GM21619 (cell line): Measurements from ENCODE around the gene DNAH3.
"Not testable (repeated sequence)": the region's sequence is repeated elsewhere in the genome, so short reads cannot be mapped to it uniquely, and the experiment has no call there.

Source experiments
- ATAC-seq: cut with Tn5 transposase; IDR thresholded peaks from one replicate; pipeline ENCODE4 v1.9.1; 2021; ENCODE audit not compliant: unreplicated experiment

The DNAH3 gene

GRCh38 chr16:20948444-20948843, 202.2 kb downstream of the DNAH3 start:
- ATAC-seq = no peak

- ATAC-seq = no peak
These were observed 204.5 kb downstream of the DNAH3 start for GRCh38 chr16:20946015-20946629.

- not testable (repeated sequence) for ATAC-seq
These were observed 205.1 kb downstream of the DNAH3 start for GRCh38 chr16:20945575-20945875.

- no peak for ATAC-seq
These were observed 205.6 kb downstream of the DNAH3 start for GRCh38 chr16:20944861-20945574.

DNA sequence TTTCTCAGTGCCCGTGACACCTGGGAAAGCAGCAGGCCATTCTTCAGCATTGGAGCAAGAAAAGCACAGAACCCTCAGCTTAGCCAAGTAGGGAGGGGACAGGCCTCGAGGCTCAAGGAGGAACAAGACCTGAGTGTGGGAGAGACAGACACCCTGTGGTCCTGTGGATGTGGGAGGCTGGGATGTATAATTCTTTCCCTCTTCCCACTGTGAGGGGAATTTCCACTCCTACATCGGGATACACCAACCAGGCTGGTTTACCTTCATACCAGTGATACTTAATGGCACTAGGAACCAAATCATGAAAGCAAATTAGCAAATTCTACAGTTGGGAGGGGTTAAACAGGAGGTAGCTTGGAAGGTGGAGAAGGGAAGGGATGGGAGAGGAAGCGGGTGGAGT, 208.4 kb downstream of the DNAH3 start:
- no peak for ATAC-seq

DNA sequence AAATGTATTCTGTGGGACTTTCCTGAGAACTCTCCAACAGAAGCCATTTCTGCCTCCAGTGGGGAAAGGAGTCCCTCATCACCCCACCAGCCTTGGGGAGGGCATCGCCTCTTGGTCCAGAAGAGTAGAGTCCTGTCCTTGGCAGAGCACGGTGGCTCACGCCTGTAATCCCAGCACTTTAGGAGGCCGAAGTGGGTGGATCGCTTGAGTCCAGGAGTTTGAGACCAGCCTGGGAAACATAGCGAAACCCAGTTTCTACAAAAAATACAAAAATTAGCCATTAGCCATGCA, 209.1 kb downstream of the DNAH3 start:
- no peak for ATAC-seq

DNA sequence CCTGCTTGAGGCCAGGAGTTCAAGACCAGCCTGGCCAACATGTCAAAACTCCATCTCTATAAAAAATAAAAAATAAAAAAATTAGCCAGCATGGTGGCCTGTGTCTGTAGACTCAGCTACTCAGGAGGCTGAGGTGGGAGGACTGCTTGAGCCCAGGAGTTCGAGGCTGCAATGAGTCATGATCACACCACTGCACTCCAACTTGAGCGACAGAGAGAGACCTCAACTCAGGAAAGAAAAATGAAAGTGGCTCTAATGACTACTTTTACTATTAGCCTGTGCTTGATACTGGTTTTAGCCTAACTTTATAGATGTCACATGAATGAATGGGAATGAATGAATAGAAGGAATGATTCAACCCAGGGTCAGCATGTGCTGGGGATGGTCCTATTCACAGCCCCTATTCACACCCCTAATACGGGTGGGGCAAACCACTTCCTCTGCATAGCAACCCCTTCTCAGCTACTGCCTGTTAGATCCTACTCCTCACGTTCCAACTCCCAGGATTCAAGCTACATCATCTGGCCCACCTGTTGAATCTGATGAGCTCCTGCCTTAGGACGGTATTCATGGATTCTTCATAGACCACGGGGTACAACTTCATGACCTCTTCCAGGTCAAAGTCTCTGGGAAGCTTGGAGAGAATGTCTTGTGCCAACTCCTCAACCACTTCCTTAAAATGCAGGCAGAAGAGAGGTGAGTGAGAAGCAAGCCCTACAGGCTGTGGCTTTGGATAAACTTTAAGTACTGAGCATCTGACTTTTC, 209.6 kb downstream of the DNAH3 start:
- ATAC-seq = no peak

GRCh38 chr16:20939611-20940010, 211.0 kb downstream of the DNAH3 start:
- no peak for ATAC-seq

GRCh38 chr16:20938426-20938825, 212.2 kb downstream of the DNAH3 start:
- no peak for ATAC-seq

DNA sequence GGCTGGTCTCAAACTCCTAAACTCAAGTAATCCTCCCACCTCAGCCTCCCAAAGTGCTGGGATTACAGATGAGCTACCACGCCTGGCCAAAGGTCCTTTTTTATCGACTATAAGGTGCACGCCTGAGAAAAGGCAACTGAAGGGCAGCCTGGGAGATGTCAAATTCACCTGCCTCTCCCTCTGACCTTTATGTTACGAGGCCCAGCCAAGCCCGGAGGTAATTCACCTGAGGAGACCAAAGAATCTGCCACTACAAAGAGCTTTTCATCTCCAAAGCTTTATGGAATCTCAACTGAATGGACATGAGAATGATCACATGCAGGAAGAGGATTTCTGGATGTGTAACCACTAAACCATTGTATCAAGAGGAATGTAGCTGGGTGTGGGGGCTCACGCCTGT, 212.9 kb downstream of the DNAH3 start:
- no peak for ATAC-seq

DNA sequence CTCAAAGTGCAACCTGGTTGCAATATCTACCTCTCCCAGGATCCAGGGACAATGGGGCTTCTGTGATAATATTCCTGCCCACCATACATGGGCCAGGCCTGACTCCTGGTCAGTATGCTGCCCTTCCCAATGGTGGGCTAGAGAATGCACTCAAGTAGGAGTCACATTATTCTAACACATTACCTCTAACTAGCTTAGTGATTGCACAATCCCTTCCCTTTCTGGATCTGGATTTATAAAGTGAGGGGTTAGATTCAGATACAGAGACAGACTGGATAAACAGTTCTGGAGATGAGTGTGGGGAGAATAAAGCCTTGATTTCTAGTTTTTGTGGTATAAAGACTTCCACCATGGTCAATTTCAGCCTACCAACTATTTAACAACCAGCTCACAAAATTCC, 217.1 kb downstream of the DNAH3 start:
- no peak for ATAC-seq

- ATAC-seq = no peak
These were observed 219.5 kb downstream of the DNAH3 start for GRCh38 chr16:20931066-20931600.

- no peak for ATAC-seq
These were observed 220.3 kb downstream of the DNAH3 start for GRCh38 chr16:20930365-20930690.

DNA sequence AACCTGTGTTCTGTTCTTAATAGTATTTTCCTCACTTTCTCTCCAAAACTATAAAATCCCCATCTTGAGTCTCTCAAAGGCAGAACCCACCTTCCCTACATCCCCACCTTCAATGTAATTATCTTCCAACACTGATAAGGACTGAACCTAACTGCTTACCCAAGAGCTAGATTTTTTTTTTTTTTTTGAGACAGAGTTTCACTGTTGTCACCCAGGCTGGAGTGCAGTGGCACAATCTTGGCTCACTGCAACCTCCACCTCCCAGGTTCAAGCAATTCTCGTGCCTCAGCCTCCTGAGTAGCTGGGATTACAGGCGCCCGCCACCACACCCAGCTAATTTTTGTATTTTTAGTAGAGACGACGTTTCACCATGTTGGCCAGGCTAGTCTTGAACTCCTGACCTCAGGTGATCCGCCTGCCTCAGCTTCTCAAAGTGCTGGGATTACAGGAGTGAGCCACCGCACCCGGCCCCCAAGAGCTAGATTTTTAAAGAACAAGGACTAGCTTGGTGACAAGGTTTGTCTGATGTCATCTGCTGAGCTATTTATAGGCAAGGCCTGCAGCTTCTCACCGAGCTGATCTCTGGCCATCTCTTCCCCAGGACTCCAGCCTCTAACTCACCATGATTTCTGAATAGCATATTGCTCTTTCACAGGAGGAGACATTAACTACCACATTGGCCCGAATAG, 220.8 kb downstream of the DNAH3 start:
- not testable (repeated sequence) for ATAC-seq

GRCh38 chr16:20928774-20929411, 221.8 kb downstream of the DNAH3 start:
- ATAC-seq = no peak

DNA sequence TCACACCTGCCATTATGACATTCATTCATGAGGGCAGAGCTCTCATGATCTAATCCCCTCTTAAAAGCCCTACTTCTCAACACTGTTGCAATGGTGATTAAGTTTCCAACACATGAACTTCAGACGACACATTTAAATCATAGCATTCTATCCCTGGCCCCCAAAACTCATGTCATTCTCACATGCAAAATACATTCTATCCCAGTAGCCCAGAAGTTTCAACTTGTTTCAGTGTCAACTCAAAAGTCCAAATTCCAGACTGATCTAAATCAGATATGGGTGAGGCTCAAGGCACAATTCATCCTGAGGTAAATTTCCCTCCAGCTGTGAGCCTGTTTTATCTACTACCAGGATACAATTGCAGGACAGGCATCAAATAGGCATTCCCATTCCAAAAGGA, 224.9 kb downstream of the DNAH3 start:
- ATAC-seq = no peak

DNA sequence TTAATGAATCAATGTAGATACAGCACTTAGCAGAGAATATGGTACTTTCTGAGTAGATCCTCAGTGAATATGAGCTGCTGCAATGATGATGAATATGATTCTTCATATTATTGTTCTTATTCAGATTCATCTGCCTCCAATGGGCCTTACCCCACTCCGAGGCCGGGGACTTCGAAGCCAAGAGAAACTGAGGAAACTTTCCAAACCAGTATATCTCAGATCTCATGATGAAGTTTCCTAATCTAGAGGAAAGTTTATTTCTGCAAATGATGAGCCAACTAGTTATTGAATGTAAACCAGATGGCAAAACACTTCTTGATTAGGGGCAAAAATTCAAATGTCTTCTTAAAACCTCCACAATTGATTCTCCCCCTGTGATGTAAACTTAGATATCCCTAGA, 226.8 kb downstream of the DNAH3 start:
- ATAC-seq = no peak

DNA sequence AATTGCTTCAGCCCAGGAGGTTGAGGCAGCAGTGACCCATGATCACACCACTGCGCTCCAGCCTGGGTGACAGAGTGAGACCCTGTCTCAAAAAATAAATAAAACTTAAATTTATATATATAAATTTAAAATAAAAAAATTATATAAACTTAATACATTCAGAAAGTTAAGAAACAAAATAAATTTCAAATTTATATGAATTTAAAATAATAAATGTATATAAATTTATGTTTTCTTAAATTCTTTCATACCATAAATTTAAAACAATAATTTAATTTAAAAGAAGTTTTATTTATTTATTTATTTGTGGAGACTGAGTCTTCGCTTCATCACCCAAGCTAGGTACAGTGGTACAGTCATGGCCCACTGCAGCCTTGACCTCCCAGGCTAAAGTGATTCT, 229.8 kb downstream of the DNAH3 start:
- no peak for ATAC-seq

DNA sequence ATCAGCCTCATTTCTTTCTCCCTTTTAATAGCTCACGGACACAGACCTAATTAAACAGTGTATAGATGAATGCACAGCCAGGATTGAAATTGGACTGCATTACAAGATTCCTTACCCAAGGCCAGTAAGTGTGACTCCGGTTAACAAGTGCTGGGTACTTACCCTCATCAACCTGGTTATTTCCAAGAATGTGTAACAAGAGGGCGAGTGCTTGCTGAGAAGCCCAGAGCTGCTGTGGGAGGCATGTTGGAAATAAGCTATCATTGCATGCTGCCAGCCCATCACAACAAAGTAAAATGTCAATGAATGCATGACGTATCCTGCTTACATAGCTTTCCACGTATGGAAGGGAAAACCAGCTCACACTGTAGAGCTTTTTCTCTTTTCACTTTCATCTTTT, 230.6 kb downstream of the DNAH3 start:
- no peak for ATAC-seq

- ATAC-seq = no peak
These were observed 232.0 kb downstream of the DNAH3 start for GRCh38 chr16:20918486-20919239.

DNA sequence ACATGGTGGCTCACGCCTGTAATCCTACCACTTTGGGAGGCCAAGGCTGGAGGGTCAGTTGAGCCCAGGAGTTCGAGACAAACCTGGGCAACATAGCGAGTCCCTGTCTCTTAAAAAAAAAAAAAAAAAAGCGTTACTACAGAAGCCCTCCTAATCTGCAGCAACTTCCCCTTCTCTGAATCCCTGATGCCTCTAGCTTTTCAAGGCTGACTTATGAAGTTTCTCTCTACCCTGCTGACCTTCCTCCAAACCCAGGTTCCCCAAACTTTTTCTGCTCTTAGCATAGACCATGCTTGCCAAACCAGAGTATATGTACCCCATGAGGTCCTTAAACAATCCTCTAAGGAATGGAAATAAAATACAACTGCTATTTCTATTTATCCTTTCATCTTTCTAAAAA, 233.7 kb downstream of the DNAH3 start:
- no peak for ATAC-seq
